Spinal cord (tissue), 10 donors: ENCODE measurements around the gene WFS1. TPM values are rescaled to one million over a fixed set of nuclear protein-coding genes. Genes with fewer than 3 reads are reported as not detected.

Source experiments
- DNase-seq, 6 donors: peaks; one replicate each; pipeline versions ENCODE4 v3.0.0 to v3.0.0-alpha.2; 2013 to 2015; ENCODE audit warnings: low spot score in 6 of 6, low read depth in 4 of 6
- H3K27ac ChIP-seq: one replicate; pipeline ENCODE4 v1.5.1; 2013; ENCODE audit warnings: low read depth, low read length, control low read depth
- H3K27me3 ChIP-seq: one replicate; pipeline ENCODE4 v1.6.1; 2013; ENCODE audit warnings: low read length; ENCODE audit not compliant: control insufficient read depth, insufficient read depth
- H3K36me3 ChIP-seq: one replicate; pipeline ENCODE4 v1.6.1; 2013; ENCODE audit warnings: low read length; ENCODE audit not compliant: control insufficient read depth, insufficient read depth
- H3K4me1 ChIP-seq: one replicate; pipeline ENCODE4 v1.6.1; 2013; ENCODE audit warnings: low read length; ENCODE audit not compliant: control insufficient read depth, insufficient read depth
- H3K4me3 ChIP-seq: one replicate; pipeline ENCODE4 v1.5.1; 2013; ENCODE audit warnings: low read depth, low read length, control low read depth
- H3K9me3 ChIP-seq: one replicate; pipeline ENCODE4 v1.6.1; 2013; ENCODE audit warnings: low read length; ENCODE audit not compliant: control insufficient read depth, insufficient read depth
- WGBS: methylation state at CpG from one replicate; pipeline ENCODE4 v1.1.5; 2013; ENCODE audit warnings: missing lambda C conversion rate; ENCODE audit not compliant: insufficient coverage; 5-methylcytosine and 5-hydroxymethylcytosine counted together
- polyA plus RNA-seq, 2 donors: library from polyadenylated mRNA; unstranded; fragments of 120-200 nt; gene quantifications; one replicate each; pipeline ENCODE4 v1.2.1, GENCODE V29; 2013; ENCODE audit not compliant: insufficient read length in 2 of 2
- total RNA-seq, 2 donors: library from RNA; depleted of rRNA in 1 of 2; stranded (reverse); fragments of 120-200 nt in 1 of 2; fragments of >200 nt in 1 of 2; gene quantifications; one replicate each; pipeline versions ENCODE4 v1.2.3 to v1.2.4, GENCODE V29; 2013 to 2014
- donor health status: healthy.

Gene WFS1
- total and polyA plus RNA-seq, 4 donors: 13.7 to 42.1 (median 29.9) TPM

DNA sequence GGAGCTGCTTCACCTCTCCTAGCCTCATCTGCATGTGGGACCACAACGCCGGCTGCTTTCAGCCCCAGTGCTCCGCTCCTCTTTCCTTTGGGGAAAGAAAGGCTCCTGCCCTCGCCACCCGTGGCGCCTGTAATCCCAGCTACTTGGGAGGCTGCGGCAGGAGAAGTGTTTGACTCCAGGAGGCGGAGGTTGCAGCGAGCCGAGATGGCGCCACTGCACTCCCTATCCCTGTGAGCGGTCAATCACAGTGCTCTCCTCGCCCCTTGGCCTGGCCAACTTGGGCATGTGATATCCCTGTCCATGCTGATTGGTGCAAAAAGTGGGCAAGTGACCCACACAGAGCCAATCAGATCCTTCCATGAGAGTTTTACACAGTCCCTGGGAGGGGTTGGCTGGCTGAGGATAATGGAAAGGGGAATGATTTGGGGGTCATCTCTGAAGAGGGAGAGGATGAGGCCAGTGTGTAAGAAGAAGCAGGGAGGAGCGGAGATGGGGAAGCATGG, 56.2 kb downstream of the WFS1 start:
- Histone ChIP-seq H3K36me3 (peaks cover 80% of the 10 kb centered on the region), H3K27ac (no peak overlapping the region), H3K4me1 (peaks cover 25% of the 10 kb centered on the region), H3K9me3 (no peaks in the 10 kb centered on the region), H3K4me3 (no peak overlapping the region), H3K27me3 (peaks cover 2% of the 10 kb centered on the region)
- WGBS: 90% methylated on average over 7 of the region's 14 CpGs
- no peak for DNase-seq

DNA sequence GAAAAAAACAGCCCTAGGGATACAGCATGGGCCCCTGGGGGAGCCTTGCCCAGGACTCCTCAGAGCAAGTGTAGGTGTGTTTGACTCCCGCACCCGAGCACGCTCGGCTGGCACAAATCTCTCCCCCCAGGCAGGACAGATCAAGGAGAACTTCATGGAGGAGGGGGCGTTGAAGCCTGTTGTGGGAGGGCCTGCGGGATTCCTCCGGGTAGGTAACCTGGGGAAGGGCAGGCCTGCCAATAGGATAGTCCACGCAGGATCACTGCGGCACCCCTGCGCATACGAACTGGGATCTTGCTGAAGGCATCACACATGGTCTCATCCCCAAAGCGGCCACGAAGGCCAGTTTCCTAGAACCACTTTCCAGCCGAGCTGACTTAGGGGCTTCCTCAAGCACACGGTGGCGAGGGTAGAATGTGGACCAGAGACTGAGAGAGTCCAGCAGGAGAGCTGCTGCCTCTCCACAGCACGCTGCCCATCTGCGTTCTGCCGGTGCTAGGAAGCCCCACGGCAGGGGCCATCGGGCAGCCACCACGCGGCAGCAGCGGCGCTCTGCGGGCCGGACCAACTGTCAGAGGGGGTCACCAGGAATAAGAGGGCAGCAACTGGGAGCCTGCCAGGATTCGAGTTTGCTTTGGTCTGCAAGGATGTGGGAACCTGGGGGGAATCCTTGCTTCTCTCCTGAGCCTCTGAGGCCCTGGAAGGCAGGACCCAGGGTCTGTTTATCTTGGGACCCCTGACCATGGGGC, 56.8 kb downstream of the WFS1 start:
- WGBS: 89% methylated on average over 23 of the region's 28 CpGs
- Histone ChIP-seq H3K9me3 (no peaks in the 10 kb centered on the region), H3K4me3 (no peak overlapping the region), H3K27ac (no peak overlapping the region), H3K27me3 (peaks cover 2% of the 10 kb centered on the region), H3K4me1 (peaks cover 25% of the 10 kb centered on the region), H3K36me3 (peaks cover 84% of the 10 kb centered on the region)
- DNase-seq: no peak

DNA sequence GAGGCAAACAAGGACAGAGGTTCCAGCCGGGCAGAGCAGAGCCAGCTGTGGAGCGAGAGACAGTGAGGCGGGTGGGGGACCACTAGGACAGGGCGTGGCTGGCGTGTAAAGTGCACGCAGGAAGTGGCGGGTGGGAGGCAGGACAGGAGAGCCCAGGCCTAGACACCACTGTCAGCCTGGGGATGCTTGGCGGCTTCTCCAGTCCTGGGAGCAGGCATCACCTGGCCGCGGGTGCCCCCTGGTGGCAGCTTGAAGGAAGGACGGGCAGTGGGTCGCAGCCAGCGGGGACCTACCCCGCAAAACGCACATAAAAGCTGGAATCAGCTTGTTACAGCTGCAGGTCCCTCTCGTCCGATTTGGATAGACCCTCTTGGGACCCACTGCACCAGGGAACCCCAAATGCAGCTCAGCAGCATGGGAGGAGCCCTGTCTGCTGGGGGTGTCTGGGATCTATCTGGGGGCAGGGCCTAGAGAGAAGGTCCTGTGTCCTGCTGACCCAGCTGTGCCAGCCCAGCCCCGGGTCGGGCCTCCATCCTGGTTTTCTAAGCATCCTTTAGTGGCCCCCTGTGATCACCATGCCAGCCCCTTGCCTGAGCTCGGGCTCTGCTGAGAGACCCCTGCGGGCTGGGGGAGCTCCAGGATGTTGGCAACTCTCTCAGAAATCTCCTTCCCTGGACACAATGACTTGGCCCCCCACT, 57.7 kb downstream of the WFS1 start:
- peak; percentile 40 to 91 (median 54) for DNase-seq
- Histone ChIP-seq H3K27ac (no peak overlapping the region), H3K27me3 (peaks cover 2% of the 10 kb centered on the region), H3K9me3 (no peaks in the 10 kb centered on the region), H3K4me3 (no peak overlapping the region), H3K36me3 (peaks cover 85% of the 10 kb centered on the region), H3K4me1 (peaks cover 25% of the 10 kb centered on the region)
- 13% methylated on average over 21 of the region's 21 CpGs for WGBS

DNA sequence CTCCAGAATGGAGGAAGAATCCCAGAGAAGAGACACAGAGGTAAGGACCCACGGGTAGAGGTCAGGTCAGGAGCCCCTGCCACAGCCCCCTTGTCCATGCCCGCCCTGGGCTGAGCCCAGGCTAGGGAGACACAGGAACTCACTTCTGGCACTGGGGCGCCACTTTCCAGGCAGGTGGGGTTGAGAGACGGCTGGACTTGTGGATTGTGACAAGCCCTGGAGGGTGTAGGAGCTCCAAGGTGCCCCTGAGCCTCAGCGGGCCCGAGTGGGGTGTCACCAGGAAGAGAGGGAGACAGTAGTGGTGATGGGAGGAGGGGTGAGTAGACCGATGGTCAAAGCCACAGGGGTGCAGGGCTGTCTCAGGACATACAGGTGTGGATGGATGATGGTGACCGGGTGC, 58.9 kb downstream of the WFS1 start:
- H3K4me1 ChIP-seq: peaks cover 25% of the 10 kb centered on the region
- no peak overlapping the region for H3K4me3 ChIP-seq
- peaks cover 89% of the 10 kb centered on the region for H3K36me3 ChIP-seq
- DNase-seq: no peak
- H3K27me3 ChIP-seq: peaks cover 2% of the 10 kb centered on the region
- 79% methylated on average over 7 of the region's 8 CpGs for WGBS
- H3K9me3 ChIP-seq: no peaks in the 10 kb centered on the region
- no peak overlapping the region for H3K27ac ChIP-seq

DNA sequence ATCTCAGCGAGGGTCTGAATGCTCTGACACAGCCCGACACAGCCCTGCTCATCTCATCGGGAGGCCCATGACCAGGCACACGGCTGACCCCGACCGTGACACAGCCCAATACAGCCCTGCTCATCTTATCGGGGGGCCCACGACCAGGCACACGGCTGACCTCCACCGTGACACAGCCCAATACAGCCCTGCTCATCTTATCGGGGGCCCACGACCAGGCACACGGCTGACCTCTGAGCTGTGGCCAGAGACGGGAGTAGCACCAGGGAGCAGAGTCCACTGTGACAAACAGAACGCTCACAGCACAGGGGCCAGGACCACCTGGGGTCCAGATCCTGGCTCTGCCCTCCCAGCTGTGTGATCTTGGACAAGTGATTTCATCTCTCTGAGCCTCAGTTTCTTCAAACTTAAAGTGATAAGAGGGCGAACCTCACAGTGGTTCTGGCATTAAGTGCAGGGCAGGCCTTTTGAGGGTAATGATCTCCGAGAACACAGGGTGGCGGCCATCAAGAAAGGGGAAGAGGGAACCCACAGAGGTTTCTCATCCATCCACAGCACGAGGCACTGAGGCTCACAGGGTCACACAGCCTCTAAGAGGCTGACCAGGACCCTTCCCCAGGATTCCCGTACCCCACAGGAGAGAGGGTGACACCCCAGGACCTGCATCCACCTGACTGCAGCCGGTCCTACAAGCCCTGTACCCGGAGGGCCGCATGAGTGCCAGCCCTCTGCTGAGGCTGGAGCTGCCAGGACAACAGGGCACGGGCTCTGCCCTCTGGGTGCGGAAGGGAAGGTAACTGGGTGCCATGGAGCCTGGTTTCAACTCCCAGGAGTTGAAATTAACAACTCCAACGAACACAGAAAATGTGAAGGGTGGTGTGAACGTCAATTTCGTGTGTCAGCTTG, 60.1 kb downstream of the WFS1 start:
- Histone ChIP-seq H3K27me3 (peaks cover 2% of the 10 kb centered on the region), H3K4me3 (no peak overlapping the region), H3K4me1 (peaks cover 24% of the 10 kb centered on the region), H3K36me3 (peaks cover 82% of the 10 kb centered on the region), H3K9me3 (no peaks in the 10 kb centered on the region), H3K27ac (no peak overlapping the region)
- DNase-seq: no peak
- 79% methylated on average over 28 of the region's 28 CpGs for WGBS

DNA sequence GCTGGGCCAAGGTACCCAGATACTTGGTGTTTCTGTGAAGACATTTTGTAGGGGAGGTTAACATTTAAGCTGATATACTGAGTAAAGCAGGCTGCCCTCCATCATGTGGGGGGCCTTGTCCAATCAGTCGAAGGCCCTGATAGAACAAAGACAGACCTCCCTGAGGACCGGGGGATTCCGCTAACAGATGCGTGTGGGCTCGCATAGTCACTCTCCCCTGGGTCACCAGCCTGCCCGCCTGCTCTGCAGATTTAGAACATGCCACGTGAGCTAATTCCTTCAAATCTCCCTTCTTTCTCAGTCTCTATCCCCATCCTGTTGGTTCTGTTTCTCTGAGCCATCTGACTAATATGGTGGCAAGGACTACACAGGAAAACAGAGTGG, 60.7 kb downstream of the WFS1 start:
- no peak overlapping the region for H3K27ac ChIP-seq
- DNase-seq: no peak
- peaks cover 2% of the 10 kb centered on the region for H3K27me3 ChIP-seq
- H3K36me3 ChIP-seq: peaks cover 79% of the 10 kb centered on the region
- H3K4me1 ChIP-seq: peaks cover 17% of the 10 kb centered on the region
- no peak overlapping the region for H3K4me3 ChIP-seq
- no peaks in the 10 kb centered on the region for H3K9me3 ChIP-seq
- 66% methylated on average over 6 of the region's 7 CpGs for WGBS

DNA sequence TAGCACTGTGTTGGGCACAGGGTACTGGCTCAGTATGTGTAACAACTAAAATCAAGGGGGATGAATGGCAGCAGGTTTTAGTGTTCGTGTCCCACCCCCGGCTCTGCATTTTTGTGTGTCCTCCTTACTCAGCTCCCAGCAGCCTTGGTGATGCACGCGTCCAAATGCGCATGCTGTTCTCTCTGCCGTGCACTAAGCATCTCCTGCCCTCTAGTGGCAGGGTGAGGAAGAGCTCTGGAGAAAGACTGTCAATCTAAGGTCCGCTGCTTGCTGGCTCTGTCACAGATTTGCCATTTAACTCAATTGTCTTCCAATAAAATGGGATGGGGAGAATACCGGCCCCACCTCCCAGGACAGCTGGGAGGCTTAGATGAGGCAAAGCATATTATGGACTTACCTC, 61.4 kb downstream of the WFS1 start:
- DNase-seq: no peak
- Histone ChIP-seq H3K9me3 (no peaks in the 10 kb centered on the region), H3K4me3 (no peak overlapping the region), H3K27me3 (peaks cover 2% of the 10 kb centered on the region), H3K27ac (no peak overlapping the region), H3K4me1 (peaks cover 12% of the 10 kb centered on the region), H3K36me3 (peaks cover 77% of the 10 kb centered on the region)
- WGBS: 76% methylated on average over 3 of the region's 8 CpGs

DNA sequence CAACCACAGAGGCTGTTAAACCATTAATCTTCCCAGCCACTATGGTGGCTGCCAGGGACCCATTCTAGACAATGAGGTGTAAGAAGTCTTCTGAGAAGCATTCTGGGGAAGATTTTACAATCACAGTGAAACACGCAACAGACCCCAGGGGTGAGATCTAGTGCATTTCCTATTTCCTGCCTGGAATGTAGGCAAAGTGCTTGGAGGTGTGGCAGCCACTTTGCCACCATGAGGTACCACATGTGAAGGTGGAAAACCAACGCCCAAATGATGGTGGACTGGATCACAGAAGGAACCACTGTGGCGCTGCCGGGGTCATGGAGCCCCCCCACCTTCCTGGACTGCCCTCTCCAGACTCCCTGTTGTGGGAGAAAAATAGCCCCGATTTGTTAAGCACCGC, 61.8 kb downstream of the WFS1 start:
- Histone ChIP-seq H3K36me3 (peaks cover 72% of the 10 kb centered on the region), H3K9me3 (no peaks in the 10 kb centered on the region), H3K4me3 (no peak overlapping the region), H3K4me1 (peaks cover 12% of the 10 kb centered on the region), H3K27me3 (peaks cover 2% of the 10 kb centered on the region), H3K27ac (no peak overlapping the region)
- WGBS: 90% methylated on average over 4 of the region's 6 CpGs
- no peak for DNase-seq

DNA sequence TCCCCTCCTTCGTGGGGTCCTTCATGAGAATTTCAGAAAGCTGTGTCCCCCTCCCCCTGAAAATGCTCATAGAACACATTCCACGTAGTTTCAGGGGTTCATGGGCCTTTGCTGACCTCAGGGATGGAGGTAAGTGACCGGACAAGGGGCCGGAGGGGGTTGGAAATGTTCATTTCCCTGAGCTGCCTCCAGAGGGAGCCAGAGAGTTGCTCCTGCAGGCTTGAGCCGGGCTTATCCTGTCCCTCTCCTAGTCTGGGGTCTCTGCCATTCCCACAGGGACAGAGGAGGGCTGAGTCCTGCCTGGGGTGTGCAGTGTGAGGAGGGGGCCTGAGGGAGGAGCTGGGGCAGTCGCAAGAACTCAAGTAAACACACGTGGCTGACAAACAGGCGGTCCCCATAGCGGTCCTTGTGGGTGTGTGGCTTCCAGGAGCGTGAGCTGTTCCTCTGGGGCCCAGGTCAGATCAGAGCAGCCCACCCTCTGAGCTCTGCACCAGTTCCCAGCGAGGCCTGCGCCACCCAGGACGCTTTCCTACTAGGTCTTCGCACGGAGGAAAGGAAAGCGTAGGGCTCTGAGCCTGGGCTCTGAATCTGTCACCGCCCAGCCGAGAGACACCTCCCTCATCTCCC, 62.5 kb downstream of the WFS1 start:
- peak in 2 of 6 donors; percentile 26 to 28 for DNase-seq
- 45% methylated on average over 15 of the region's 18 CpGs for WGBS
- Histone ChIP-seq H3K4me3 (no peak overlapping the region), H3K27me3 (peaks cover 2% of the 10 kb centered on the region), H3K36me3 (peaks cover 66% of the 10 kb centered on the region), H3K9me3 (no peaks in the 10 kb centered on the region), H3K27ac (no peak overlapping the region), H3K4me1 (peaks cover 6% of the 10 kb centered on the region)
